ENCODE data around the gene FNDC8.

GRCh38 chr17:35175638-35176415 is 54.4 kb downstream of the FNDC8 start:
- no peak for TF ChIP-seq CTCF (IDR thresholded peaks at IDR 0.05)
- no peak for TF ChIP-seq POLR2A (IDR thresholded peaks at IDR 0.05)

Data from uterus (tissue), 2 donors.